Superior temporal gyrus (tissue), 1 donor: Measurements from ENCODE around the gene GUSB.

ENCODE experiments used
- DNase-seq: peaks from one replicate; pipeline ENCODE4 v3.0.0-alpha.2; 2016; ENCODE audit errors: extremely low spot score

Gene GUSB

GRCh38 chr7:65931685-65932084 is 50.3 kb downstream of the GUSB start:
- no peak for DNase-seq

DNA sequence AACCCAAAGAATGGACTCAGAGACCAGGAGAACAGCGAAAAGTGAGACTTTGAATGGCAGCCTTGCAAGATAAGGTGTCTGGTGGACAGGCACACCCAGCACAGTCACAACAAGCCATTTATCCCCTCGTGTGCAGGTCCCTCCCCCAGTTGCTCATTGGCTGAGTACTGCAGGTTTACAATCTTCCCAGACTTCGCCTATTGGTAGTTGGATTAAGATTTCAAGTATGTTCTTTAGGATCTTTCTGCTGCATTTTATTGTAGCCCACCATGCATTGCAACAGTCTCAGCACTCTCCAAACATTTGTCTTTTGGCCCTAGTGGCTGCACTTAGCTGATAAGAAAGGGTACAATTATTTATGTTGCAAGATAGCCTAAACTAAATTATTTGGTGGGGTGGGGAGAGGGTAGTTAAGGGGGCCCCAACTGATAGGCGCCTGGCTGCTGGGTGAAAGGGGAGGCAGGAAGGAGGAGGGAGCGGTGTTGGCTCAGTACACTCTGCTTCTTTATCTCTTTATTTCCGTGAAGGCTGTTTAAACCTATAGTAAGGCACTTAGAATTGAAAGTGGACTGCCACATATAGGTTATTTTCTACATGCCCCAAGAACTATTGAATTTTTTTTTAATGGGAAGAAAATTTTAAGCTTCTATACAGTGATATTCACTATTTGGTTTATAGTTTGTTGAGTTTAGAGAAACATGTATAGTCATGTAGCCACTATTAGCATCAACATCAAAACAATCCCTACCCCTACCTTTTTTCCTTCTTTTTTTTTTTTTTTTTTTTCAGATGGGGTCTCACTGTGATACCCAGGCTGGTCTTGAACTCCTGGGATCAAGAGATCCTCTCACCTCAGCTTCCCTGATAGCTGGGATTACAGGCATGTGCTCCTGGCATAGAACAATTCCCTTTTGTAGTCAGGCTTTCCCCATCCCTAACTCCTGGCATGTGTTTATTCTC is 54.2 kb downstream of the GUSB start:
- no peak for DNase-seq

- no peak for DNase-seq
Measured at GRCh38 chr7:65926588-65926987, 55.4 kb downstream of the GUSB start.

GRCh38 chr7:65925040-65925439 is 57.0 kb downstream of the GUSB start:
- no peak for DNase-seq

GRCh38 chr7:65924193-65924592 is 57.8 kb downstream of the GUSB start:
- no peak for DNase-seq

GRCh38 chr7:65923316-65923715 is 58.7 kb downstream of the GUSB start:
- DNase-seq: no peak

- no peak for DNase-seq
Measured at GRCh38 chr7:65915921-65916657, 65.9 kb downstream of the GUSB start.

GRCh38 chr7:65912237-65912636 is 69.8 kb downstream of the GUSB start:
- no peak for DNase-seq
